K562 (cell line): ENCODE measurements around the gene POU2F3. TPM values are rescaled to one million over a fixed set of nuclear protein-coding genes. Genes with fewer than 3 reads are reported as not detected.

Source experiments
- BACH1 ChIP-seq: fragments of 200-800 bp; sonication (Bioruptor generic); IDR thresholded peaks from 2 replicates; pipeline ENCODE4 v1.6.1; 2016; ENCODE audit warnings: missing genetic modification characterization, missing compliant biosample characterization
- BDP1 ChIP-seq: IDR thresholded peaks from 3 replicates; pipeline ENCODE4 v1.6.1; 2011; ENCODE audit not compliant: insufficient read length, insufficient read depth
- BHLHE40 ChIP-seq: IDR thresholded peaks from 2 replicates; pipeline ENCODE4 v1.6.1; 2011; ENCODE audit warnings: low read length, improper control_type of control experiment
- CCAR2 ChIP-seq: fragments of 200-400 bp; formaldehyde crosslinking; IDR thresholded peaks from 2 replicates; pipeline ENCODE4 v1.6.1; 2017; ENCODE audit warnings: mild to moderate bottlenecking, low read depth, low read length
- DLX4 ChIP-seq: fragments of 250-450 bp; sonication (Bioruptor Pico); IDR thresholded peaks from 2 replicates; pipeline ENCODE4 v1.6.1; 2021; ENCODE audit warnings: mild to moderate bottlenecking
- GABPA ChIP-seq: fragments of 200-800 bp; sonication (Bioruptor generic); conservative IDR thresholded peaks from 2 replicates; pipeline ENCODE4 v1.6.1; 2016; ENCODE audit warnings: low read depth, missing genetic modification characterization, missing compliant biosample characterization
- HCFC1 ChIP-seq: IDR thresholded peaks from 2 replicates; pipeline ENCODE4 v1.6.1; 2012; ENCODE audit warnings: low read depth, low read length, improper control_type of control experiment
- HDAC2 ChIP-seq: fragments of 450-650 bp; IDR thresholded peaks from 2 replicates; pipeline ENCODE4 v1.6.1; 2016; ENCODE audit warnings: mild to moderate bottlenecking
- PYGO2 ChIP-seq: fragments of 450-650 bp; IDR thresholded peaks from 2 replicates; pipeline ENCODE4 v1.6.1; 2016; ENCODE audit warnings: mild to moderate bottlenecking, missing genetic modification characterization, moderate library complexity, missing compliant biosample characterization
- RAD21 ChIP-seq, 2 experiments: fragments of 250-450 bp in 1 of 2; fragments of 450-650 bp in 1 of 2; sonication (Bioruptor Pico) in 1 of 2; formaldehyde crosslinking in 1 of 2; IDR thresholded peaks in 1 of 2; conservative IDR thresholded peaks in 1 of 2; 2 replicates each; pipeline versions ENCODE4 v1.4.0 to v1.8.0; 2020 to 2022; ENCODE audit warnings: mild to moderate bottlenecking in 2 of 2, moderate library complexity in 1 of 2
- RUNX1 ChIP-seq: sonication (generic); IDR thresholded peaks from 2 replicates; pipeline ENCODE4 v1.6.1; 2016; ENCODE audit warnings: antibody characterized with exemption, low read depth
- SAFB ChIP-seq: fragments of 200-400 bp; formaldehyde crosslinking; IDR thresholded peaks from 2 replicates; pipeline ENCODE4 v1.6.1; 2017; ENCODE audit warnings: low read depth, low read length, borderline replicate concordance
- SIRT6 ChIP-seq: IDR thresholded peaks from one replicate; pipeline ENCODE4 v1.6.1; 2012; ENCODE audit warnings: low read depth, mild to moderate bottlenecking, control low read depth, inconsistent platforms, low read length, moderate library complexity
- SOX6 ChIP-seq: fragments of 450-650 bp; IDR thresholded peaks from 2 replicates; pipeline ENCODE4 v1.6.1; 2014; ENCODE audit warnings: mild to moderate bottlenecking
- SRF ChIP-seq, 2 experiments: fragments of 250-450, 450-650 bp in 1 of 2; sonication (Bioruptor Pico) in 1 of 2; sonication (generic) in 1 of 2; formaldehyde crosslinking; IDR thresholded peaks; 2 replicates each; pipeline versions ENCODE4 v1.5.0 to v1.5.1; 2020 to 2022; ENCODE audit warnings: mild to moderate bottlenecking in 1 of 2, missing genetic modification reagents in 1 of 2
- SRSF7 ChIP-seq: fragments of 200-400 bp; formaldehyde crosslinking; optimal IDR thresholded peaks from 2 replicates; pipeline ENCODE3; 2017; ENCODE audit warnings: mild to moderate bottlenecking, low read depth, low read length
- ZNF133 ChIP-seq: fragments of 250-450 bp; sonication (Bioruptor Pico); IDR thresholded peaks from 2 replicates; pipeline ENCODE4 v1.4.0; 2020; ENCODE audit warnings: mild to moderate bottlenecking
- ZNF165 ChIP-seq: fragments of 250-450 bp; sonication (Bioruptor Pico); IDR thresholded peaks from 2 replicates; pipeline ENCODE4 v1.4.0; 2020; ENCODE audit warnings: borderline replicate concordance
- ZNF24 ChIP-seq: fragments of 450-650 bp; IDR thresholded peaks from 2 replicates; pipeline ENCODE4 v1.6.1; 2016
- ZNF449 ChIP-seq: fragments of 250-450 bp; sonication (Bioruptor Pico); IDR thresholded peaks from 2 replicates; pipeline ENCODE4 v1.8.0; 2022; ENCODE audit warnings: moderate library complexity, mild to moderate bottlenecking, inconsistent platforms
- ZNF561 ChIP-seq: fragments of 450-650 bp; formaldehyde crosslinking; conservative IDR thresholded peaks from 2 replicates; pipeline ENCODE4 v1.4.0; 2020; ENCODE audit warnings: mild to moderate bottlenecking, moderate library complexity
- polyA plus RNA-seq, 8 experiments: library from polyadenylated mRNA; depleted of rRNA in 4 of 8; stranded (reverse) in 5 of 8; unstranded in 3 of 8; fragments of >200 nt; fragmentation: Nextera tagmentation in 2 of 8; fragmentation: Illumina TruSeq in 1 of 8; extraction: Ambion mirVana in 2 of 8; extraction: Trizol in 1 of 8; gene quantifications; 2 replicates each; pipeline versions ENCODE4 v1.2.1 to v1.2.3, GENCODE V29; 2011 to 2014; ENCODE audit warnings: inconsistent platforms in 1 of 8, missing spikeins in 1 of 8
- total RNA-seq, 7 experiments: library from RNA; depleted of rRNA in 6 of 7; stranded (reverse); fragments of >200 nt in 6 of 7; fragmentation: Illumina TruSeq in 2 of 7; extraction: Trizol in 2 of 7; gene quantifications; 2 replicates each; pipeline versions ENCODE4 v1.2.1 to v1.2.3, GENCODE V29; 2011 to 2021; ENCODE audit warnings: low replicate concordance in 1 of 7
- TF ChIP-seq, protein P1 (sequence below): fragments of 450-650 bp; IDR thresholded peaks from 2 replicates; pipeline ENCODE4 v1.6.1; 2018; ENCODE audit not compliant: partially characterized antibody
- TF ChIP-seq, protein P2 (sequence below): fragments of 450-650 bp; IDR thresholded peaks from 2 replicates; pipeline ENCODE4 v1.7.0; 2016; ENCODE audit warnings: borderline replicate concordance

The POU2F3 gene
- total and polyA plus RNA-seq, 9 of the 15 experiments (the other 6 are each of a cell fraction or from before 2014, with no cell fraction given), result not detected

GRCh38 chr11:120339394-120339890, 99.5 kb downstream of the POU2F3 start (continued):
- TF ChIP-seq, protein P1, sequence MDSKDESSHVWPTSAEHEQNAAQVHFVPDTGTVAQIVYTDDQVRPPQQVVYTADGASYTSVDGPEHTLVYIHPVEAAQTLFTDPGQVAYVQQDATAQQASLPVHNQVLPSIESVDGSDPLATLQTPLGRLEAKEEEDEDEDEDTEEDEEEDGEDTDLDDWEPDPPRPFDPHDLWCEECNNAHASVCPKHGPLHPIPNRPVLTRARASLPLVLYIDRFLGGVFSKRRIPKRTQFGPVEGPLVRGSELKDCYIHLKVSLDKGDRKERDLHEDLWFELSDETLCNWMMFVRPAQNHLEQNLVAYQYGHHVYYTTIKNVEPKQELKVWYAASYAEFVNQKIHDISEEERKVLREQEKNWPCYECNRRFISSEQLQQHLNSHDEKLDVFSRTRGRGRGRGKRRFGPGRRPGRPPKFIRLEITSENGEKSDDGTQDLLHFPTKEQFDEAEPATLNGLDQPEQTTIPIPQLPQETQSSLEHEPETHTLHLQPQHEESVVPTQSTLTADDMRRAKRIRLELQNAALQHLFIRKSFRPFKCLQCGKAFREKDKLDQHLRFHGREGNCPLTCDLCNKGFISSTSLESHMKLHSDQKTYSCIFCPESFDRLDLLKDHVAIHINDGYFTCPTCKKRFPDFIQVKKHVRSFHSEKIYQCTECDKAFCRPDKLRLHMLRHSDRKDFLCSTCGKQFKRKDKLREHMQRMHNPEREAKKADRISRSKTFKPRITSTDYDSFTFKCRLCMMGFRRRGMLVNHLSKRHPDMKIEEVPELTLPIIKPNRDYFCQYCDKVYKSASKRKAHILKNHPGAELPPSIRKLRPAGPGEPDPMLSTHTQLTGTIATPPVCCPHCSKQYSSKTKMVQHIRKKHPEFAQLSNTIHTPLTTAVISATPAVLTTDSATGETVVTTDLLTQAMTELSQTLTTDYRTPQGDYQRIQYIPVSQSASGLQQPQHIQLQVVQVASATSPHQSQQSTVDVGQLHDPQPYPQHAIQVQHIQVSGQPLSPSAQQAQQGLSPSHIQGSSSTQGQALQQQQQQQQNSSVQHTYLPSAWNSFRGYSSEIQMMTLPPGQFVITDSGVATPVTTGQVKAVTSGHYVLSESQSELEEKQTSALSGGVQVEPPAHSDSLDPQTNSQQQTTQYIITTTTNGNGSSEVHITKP, result no peak
- TF ChIP-seq GABPA (tag) (peak; percentile 43; the same call in 1 of the 2 replicates), BACH1 (tag) (no peak), SRF (CRISPR knock-in tag; IDR thresholded peaks at IDR 0.05) (no peak; a peak in 1 of 4 replicates), SOX6 (peak; percentile 96), BDP1 (no peak), RAD21 (CRISPR knock-in tag; conservative IDR thresholded peaks at IDR 0.05 in 1 of 2, IDR thresholded peaks at IDR 0.05 in 1 of 2) (0 out of 4 replicates have a peak, but pooled peaks have one; percentile 8 to 31), DLX4 (CRISPR knock-in tag) (no peak), ZNF561 (CRISPR knock-in tag) (no peak), ZNF133 (CRISPR knock-in tag) (no peak), SRSF7 (no peak), PYGO2 (tag) (no peak), ZNF449 (CRISPR knock-in tag) (no peak), BHLHE40 (peak; percentile 92), CCAR2 (no peak), HCFC1 (0 out of 2 replicates have a peak, but pooled peaks have one; percentile 11), RUNX1 (no peak), HDAC2 (peak; percentile 79; the same call in 1 of the 2 replicates), ZNF24 (no peak), SIRT6 (no peak), ZNF165 (CRISPR knock-in tag) (no peak), SAFB (no peak)
- TF ChIP-seq, protein P2, sequence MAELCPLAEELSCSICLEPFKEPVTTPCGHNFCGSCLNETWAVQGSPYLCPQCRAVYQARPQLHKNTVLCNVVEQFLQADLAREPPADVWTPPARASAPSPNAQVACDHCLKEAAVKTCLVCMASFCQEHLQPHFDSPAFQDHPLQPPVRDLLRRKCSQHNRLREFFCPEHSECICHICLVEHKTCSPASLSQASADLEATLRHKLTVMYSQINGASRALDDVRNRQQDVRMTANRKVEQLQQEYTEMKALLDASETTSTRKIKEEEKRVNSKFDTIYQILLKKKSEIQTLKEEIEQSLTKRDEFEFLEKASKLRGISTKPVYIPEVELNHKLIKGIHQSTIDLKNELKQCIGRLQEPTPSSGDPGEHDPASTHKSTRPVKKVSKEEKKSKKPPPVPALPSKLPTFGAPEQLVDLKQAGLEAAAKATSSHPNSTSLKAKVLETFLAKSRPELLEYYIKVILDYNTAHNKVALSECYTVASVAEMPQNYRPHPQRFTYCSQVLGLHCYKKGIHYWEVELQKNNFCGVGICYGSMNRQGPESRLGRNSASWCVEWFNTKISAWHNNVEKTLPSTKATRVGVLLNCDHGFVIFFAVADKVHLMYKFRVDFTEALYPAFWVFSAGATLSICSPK, result no peak
